ENCODE results near the gene ITPR1. TPM values are rescaled to one million over a fixed set of nuclear protein-coding genes. Genes with fewer than 3 reads are reported as not detected.

ITPR1 gene
- total and polyA plus RNA-seq, 2 of the 4 experiments (the other 2 are of a cell fraction), result 1.8 to 5.7 TPM

DNA sequence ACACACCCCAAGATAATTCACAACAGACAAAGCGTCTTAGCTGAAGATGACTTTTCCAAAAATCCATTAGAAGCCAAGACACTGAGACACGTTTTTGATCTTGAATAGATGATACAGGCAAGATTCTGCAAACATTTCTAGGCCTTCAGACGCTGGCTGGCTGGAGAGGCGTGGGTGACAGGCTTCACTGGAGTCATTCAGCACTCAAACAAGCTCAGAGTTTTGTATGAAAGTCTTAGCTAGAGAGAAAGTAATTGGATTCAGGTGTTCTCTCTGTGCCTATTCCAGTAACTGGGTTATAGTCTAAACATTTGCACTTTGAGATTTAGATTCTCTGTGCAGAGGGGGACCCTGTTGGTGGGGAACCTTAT, 338.4 kb downstream of the ITPR1 start:
- Histone ChIP-seq H2BK5ac (ENCODE audit: low read depth, low read length, poor library complexity, severe bottlenecking) (peak overlapping the region; percentile 18), H2BK20ac (ENCODE audit: low read depth, low read length) (peak overlapping the region; percentile 35; the same call in 1 of the 2 replicates), H2BK15ac (ENCODE audit: low read depth, low read length) (no peak overlapping the region; the same call in 1 of the 3 replicates), H2AFZ (replicated peaks; ENCODE audit: low read length, poor library complexity) (peak overlapping the region; percentile 80), H3K14ac (replicated peaks; ENCODE audit: low read depth, low read length) (no peak overlapping the region), H2AK5ac (ENCODE audit: low read depth, low read length) (no peak overlapping the region), H4K20me1 (ENCODE audit: insufficient read depth, low read length) (no peaks in the 10 kb centered on the region), H4K8ac (ENCODE audit: low read depth in 2 of 2, low read length in 2 of 2) (peak overlapping the region in 1 of 2 experiments; percentile 38; a peak in 1 of 4 replicates), H3K4me1 (ENCODE audit: control insufficient read depth, insufficient read depth, low read length) (peaks cover 9% of the 10 kb centered on the region), H3K27me3 (ENCODE audit: control insufficient read depth, insufficient read depth, low read length) (no peaks in the 10 kb centered on the region), H3K9ac (ENCODE audit: low read depth, low read length) (no peak overlapping the region), H3K23ac (ENCODE audit: low read depth, low read length) (peak overlapping the region; percentile 25), H3K4me3 (ENCODE audit: insufficient read depth, low read depth, low read length) (no peak overlapping the region), H2AK9ac (replicated peaks; ENCODE audit: low read depth, low read length, poor library complexity) (no peak overlapping the region), H3K9me1 (ENCODE audit: insufficient read depth, low read length) (peaks cover 6% of the 10 kb centered on the region), H3K56ac (ENCODE audit: extremely low read depth, insufficient read depth, low read length) (peak overlapping the region; percentile 2; the same call in 1 of the 2 replicates), H3K18ac (ENCODE audit: low read depth, low read length) (peak overlapping the region; percentile 6; the same call in 1 of the 2 replicates), H3K27ac (ENCODE audit: insufficient read depth, low read length) (no peak overlapping the region; the same call in 1 of the 2 replicates), H3K4ac (ENCODE audit: low read depth, low read length) (peak overlapping the region; percentile 28), H3K4me2 (ENCODE audit: low read depth, low read length) (peak overlapping the region; percentile 33; the same call in 1 of the 2 replicates), H3K9me3 (ENCODE audit: control insufficient read depth, insufficient read depth, low read length) (no peaks in the 10 kb centered on the region), H3K36me3 (ENCODE audit: control insufficient read depth, insufficient read depth, low read length) (no peaks in the 10 kb centered on the region), H2BK120ac (ENCODE audit: low read depth, low read length) (peak overlapping the region; percentile 91), H4K91ac (ENCODE audit: insufficient read depth, low read depth, low read length) (no peak overlapping the region), H4K5ac (ENCODE audit: low read depth, low read length) (peak overlapping the region; percentile 3; the same call in 1 of the 2 replicates), H3K79me1 (ENCODE audit: low read depth in 1 of 2, low read length in 2 of 2) (no peaks in the 10 kb centered on the region)
- no TSS peak for BruUV-seq (replicated peaks)
- ChIA-PET POLR2A (ENCODE audit: unreplicated experiment) (interaction anchor here (0.6 kb wide), 1 partner anchor 10 kb away, joined by 3 read pairs; no protein-coding TSS in a partner anchor), CTCF (interaction anchor here (1.1 kb wide), 2 partner anchors 11 to 25 kb away, joined by 4 to 5 read pairs; no protein-coding TSS in a partner anchor)
- in situ Hi-C loops (cut with MboI; ENCODE audit: low sequenced_read_pairs), result loop anchor here (10.0 kb wide), 1 partner anchor 143 kb away; the partner anchor contains the start of gene BHLHE40
- WGBS, 2 experiments (ENCODE audit: extremely low coverage in 2 of 2, insufficient read length in 1 of 2), result 0% methylated on average over 1 of the region's 4 CpGs; no CpG with 5 or more reads in 1 of the 2 experiments
- ATAC-seq (ENCODE audit: low read depth), result peak; percentile 35; the same call in 1 of the 2 replicates
- TF ChIP-seq RCOR1 (IDR thresholded peaks at IDR 0.05; ENCODE audit: insufficient replicate concordance, low read length) (no peak), MXI1 (IDR thresholded peaks at IDR 0.05; ENCODE audit: borderline replicate concordance, low read depth, low read length) (0 out of 2 replicates have a peak, but pooled peaks have one; percentile 6), BHLHE40 (IDR thresholded peaks at IDR 0.05; ENCODE audit: low read depth, low read length) (no peak), POLR2A (IDR thresholded peaks at IDR 0.05; ENCODE audit: low read depth, low read length) (peak; percentile 36; the same call in 1 of the 2 replicates)
- TF ChIP-seq, protein P1, sequence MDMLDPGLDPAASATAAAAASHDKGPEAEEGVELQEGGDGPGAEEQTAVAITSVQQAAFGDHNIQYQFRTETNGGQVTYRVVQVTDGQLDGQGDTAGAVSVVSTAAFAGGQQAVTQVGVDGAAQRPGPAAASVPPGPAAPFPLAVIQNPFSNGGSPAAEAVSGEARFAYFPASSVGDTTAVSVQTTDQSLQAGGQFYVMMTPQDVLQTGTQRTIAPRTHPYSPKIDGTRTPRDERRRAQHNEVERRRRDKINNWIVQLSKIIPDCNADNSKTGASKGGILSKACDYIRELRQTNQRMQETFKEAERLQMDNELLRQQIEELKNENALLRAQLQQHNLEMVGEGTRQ (IDR thresholded peaks at IDR 0.05; ENCODE audit: low read depth, low read length), result no peak
- intact Hi-C loops (cut with micrococcal nuclease), result loop anchor here (5.0 kb wide), 1 partner anchor 196 kb away; no protein-coding TSS in a partner anchor
- DNase-seq, result no peak
- dilution Hi-C loops (cut with HindIII; ENCODE audit: low sequenced_read_pairs, unreplicated experiment), result no loop called here
